H9 (cell line): ENCODE data around the gene PGGHG. TPM values are rescaled to one million over a fixed set of nuclear protein-coding genes. Genes with fewer than 3 reads are reported as not detected.

Experiments used
- DNase-seq: peaks from one replicate; pipeline ENCODE4 v3.0.0-alpha.2; 2017
- H2AFZ ChIP-seq: one replicate; pipeline ENCODE4 v1.6.1; 2013; ENCODE audit warnings: mild to moderate bottlenecking, low read length, control low read depth, moderate library complexity
- H2AK5ac ChIP-seq: 2 replicates; pipeline ENCODE4 v1.6.1; 2013; ENCODE audit warnings: low read length, control low read depth, mixed read lengths; ENCODE audit not compliant: insufficient read length
- H2BK120ac ChIP-seq: one replicate; pipeline ENCODE4 v1.6.1; 2013; ENCODE audit warnings: low read depth, mild to moderate bottlenecking, low read length, control low read depth, inconsistent platforms; ENCODE audit not compliant: poor library complexity, severe bottlenecking
- H2BK12ac ChIP-seq: 2 replicates; pipeline ENCODE4 v1.6.1; 2013; ENCODE audit warnings: low read length, control low read depth, mixed read lengths, low read depth; ENCODE audit not compliant: insufficient read length
- H2BK15ac ChIP-seq: 2 replicates; pipeline ENCODE4 v1.6.1; 2013; ENCODE audit warnings: low read depth, low read length, control low read depth
- H2BK20ac ChIP-seq: one replicate; pipeline ENCODE4 v1.6.1; 2013; ENCODE audit warnings: low read depth, mild to moderate bottlenecking, low read length, control low read depth, inconsistent platforms; ENCODE audit not compliant: poor library complexity, severe bottlenecking
- H2BK5ac ChIP-seq: 2 replicates; pipeline ENCODE4 v1.6.1; 2013; ENCODE audit warnings: low read length, control low read depth, mixed read lengths; ENCODE audit not compliant: insufficient read length
- H3K14ac ChIP-seq: 2 replicates; pipeline ENCODE4 v1.6.1; 2013; ENCODE audit warnings: low read length, control low read depth; ENCODE audit not compliant: insufficient read depth
- H3K18ac ChIP-seq: 2 replicates; pipeline ENCODE4 v1.6.1; 2013; ENCODE audit warnings: low read depth, mild to moderate bottlenecking, mixed read lengths, low read length, control low read depth; ENCODE audit not compliant: insufficient read length
- H3K23ac ChIP-seq: 2 replicates; pipeline ENCODE4 v1.6.1; 2013; ENCODE audit warnings: low read length, control low read depth, mixed read lengths, low read depth; ENCODE audit not compliant: insufficient read length
- H3K23me2 ChIP-seq: 2 replicates; pipeline ENCODE4 v1.6.1; 2013; ENCODE audit warnings: low read depth, mild to moderate bottlenecking, mixed read lengths, low read length, control low read depth; ENCODE audit not compliant: insufficient read length, poor library complexity, severe bottlenecking
- H3K27ac ChIP-seq: 2 replicates; pipeline ENCODE4 v1.5.1; 2013; ENCODE audit warnings: low read length, control low read depth, mixed read lengths, low read depth; ENCODE audit not compliant: insufficient read length
- H3K27me3 ChIP-seq: 2 replicates; pipeline ENCODE4 v1.6.1; 2013; ENCODE audit warnings: low read length, control low read depth, inconsistent platforms; ENCODE audit not compliant: insufficient read depth
- H3K4ac ChIP-seq: 2 replicates; pipeline ENCODE4 v1.6.1; 2013; ENCODE audit warnings: low read depth, mild to moderate bottlenecking, control low read depth, inconsistent platforms, low read length, moderate library complexity
- H3K4me1 ChIP-seq: 2 replicates; pipeline ENCODE4 v1.6.1; 2013; ENCODE audit warnings: low read length, control low read depth, inconsistent platforms; ENCODE audit not compliant: insufficient read depth
- H3K4me2 ChIP-seq: 2 replicates; pipeline ENCODE4 v1.6.1; 2013; ENCODE audit warnings: low read length, control low read depth, mixed read lengths; ENCODE audit not compliant: insufficient read length, insufficient read depth
- H3K56ac ChIP-seq: 2 replicates; pipeline ENCODE4 v1.6.1; 2013; ENCODE audit warnings: low read depth, mild to moderate bottlenecking, mixed read lengths, low read length, control low read depth; ENCODE audit not compliant: insufficient read length
- H3K79me1 ChIP-seq: 2 replicates; pipeline ENCODE4 v1.6.1; 2013; ENCODE audit warnings: low read depth, mild to moderate bottlenecking, moderate library complexity, low read length, control low read depth, inconsistent platforms; ENCODE audit not compliant: insufficient read depth, poor library complexity, severe bottlenecking
- H3K79me2 ChIP-seq: 2 replicates; pipeline ENCODE4 v1.6.1; 2013; ENCODE audit warnings: low read length, control low read depth, inconsistent platforms; ENCODE audit not compliant: insufficient read depth
- H3K9ac ChIP-seq: 2 replicates; pipeline ENCODE4 v1.6.1; 2013; ENCODE audit warnings: low read length, control low read depth, mixed read lengths; ENCODE audit not compliant: insufficient read length; ENCODE audit errors: extremely low read depth
- H3K9me3 ChIP-seq: one replicate; pipeline ENCODE4 v1.6.1; 2013; ENCODE audit warnings: low read depth, low read length, inconsistent platforms; ENCODE audit not compliant: control insufficient read depth
- H3T11ph ChIP-seq: one replicate; pipeline ENCODE4 v1.6.1; 2013; ENCODE audit warnings: mild to moderate bottlenecking, low read length, control low read depth, inconsistent platforms
- H4K20me1 ChIP-seq: one replicate; pipeline ENCODE4 v1.6.1; 2013; ENCODE audit not compliant: control insufficient read depth, insufficient read length, insufficient read depth
- H4K5ac ChIP-seq: 2 replicates; pipeline ENCODE4 v1.6.1; 2013; ENCODE audit warnings: low read depth, mild to moderate bottlenecking, mixed read lengths, low read length, control low read depth; ENCODE audit not compliant: insufficient read length
- H4K8ac ChIP-seq: replicated peaks from 2 replicates; pipeline ENCODE4 v1.6.1; 2013; ENCODE audit warnings: low read length, control low read depth, mixed read lengths, low read depth; ENCODE audit not compliant: insufficient read length
- H4K91ac ChIP-seq: 2 replicates; pipeline ENCODE4 v1.6.1; 2013; ENCODE audit warnings: low read depth, mild to moderate bottlenecking, moderate library complexity, mixed read lengths, low read length, control low read depth; ENCODE audit not compliant: insufficient read length
- H3K27ac Mint-ChIP-seq, 3 experiments: 2 replicates in 2 of 3; 3 replicates in 1 of 3; pipeline ENCODE4 v1.8.0; 2020 to 2021; ENCODE audit warnings: mixed read lengths in 3 of 3, mild to moderate bottlenecking in 1 of 3, moderate library complexity in 1 of 3
- H3K27me3 Mint-ChIP-seq: 2 replicates; pipeline ENCODE4 v1.8.0; 2021; ENCODE audit warnings: low read depth, mild to moderate bottlenecking, moderate library complexity, mixed read lengths
- H3K36me3 Mint-ChIP-seq, 3 experiments: 2 replicates in 2 of 3; 3 replicates in 1 of 3; pipeline ENCODE4 v1.8.0; 2020 to 2021; ENCODE audit warnings: low read depth in 3 of 3, mixed read lengths in 3 of 3; ENCODE audit not compliant: insufficient read depth in 1 of 3
- H3K4me1 Mint-ChIP-seq, 2 experiments: 2 replicates each; pipeline ENCODE4 v1.8.0; 2020; ENCODE audit warnings: mixed read lengths in 2 of 2
- H3K4me3 Mint-ChIP-seq, 2 experiments: 2 replicates in 1 of 2; 3 replicates in 1 of 2; pipeline ENCODE4 v1.8.0; 2020 to 2021; ENCODE audit warnings: mild to moderate bottlenecking in 2 of 2, mixed read lengths in 2 of 2, moderate library complexity in 1 of 2
- H3K9me3 Mint-ChIP-seq, 2 experiments: 2 replicates in 1 of 2; 3 replicates in 1 of 2; pipeline ENCODE4 v1.8.0; 2020; ENCODE audit warnings: mild to moderate bottlenecking in 2 of 2, mixed read lengths in 2 of 2, moderate library complexity in 1 of 2
- WGBS: extraction: QIAGEN DNeasy Blood & Tissue Kit; methylation state at CpG from one replicate; pipeline ENCODE4 v1.1.7; 2013; ENCODE audit warnings: missing lambda C conversion rate, low lambda C conversion rate, mixed read lengths; ENCODE audit not compliant: insufficient read length; ENCODE audit errors: extremely low coverage; 5-methylcytosine and 5-hydroxymethylcytosine counted together
- total RNA-seq: library from RNA; stranded (reverse); gene quantifications from 2 replicates; pipeline ENCODE4 v1.2.1, GENCODE V29; 2021
- TF ChIP-seq, protein P1 (sequence below): fragments of 200-600 bp; sonication (generic); conservative IDR thresholded peaks from 3 replicates; pipeline ENCODE4 v1.8.0; 2021; ENCODE audit warnings: antibody characterized with exemption, mild to moderate bottlenecking

PGGHG gene
- total RNA-seq, 1 experiment from 2014 or later: 58.3 TPM

DNA sequence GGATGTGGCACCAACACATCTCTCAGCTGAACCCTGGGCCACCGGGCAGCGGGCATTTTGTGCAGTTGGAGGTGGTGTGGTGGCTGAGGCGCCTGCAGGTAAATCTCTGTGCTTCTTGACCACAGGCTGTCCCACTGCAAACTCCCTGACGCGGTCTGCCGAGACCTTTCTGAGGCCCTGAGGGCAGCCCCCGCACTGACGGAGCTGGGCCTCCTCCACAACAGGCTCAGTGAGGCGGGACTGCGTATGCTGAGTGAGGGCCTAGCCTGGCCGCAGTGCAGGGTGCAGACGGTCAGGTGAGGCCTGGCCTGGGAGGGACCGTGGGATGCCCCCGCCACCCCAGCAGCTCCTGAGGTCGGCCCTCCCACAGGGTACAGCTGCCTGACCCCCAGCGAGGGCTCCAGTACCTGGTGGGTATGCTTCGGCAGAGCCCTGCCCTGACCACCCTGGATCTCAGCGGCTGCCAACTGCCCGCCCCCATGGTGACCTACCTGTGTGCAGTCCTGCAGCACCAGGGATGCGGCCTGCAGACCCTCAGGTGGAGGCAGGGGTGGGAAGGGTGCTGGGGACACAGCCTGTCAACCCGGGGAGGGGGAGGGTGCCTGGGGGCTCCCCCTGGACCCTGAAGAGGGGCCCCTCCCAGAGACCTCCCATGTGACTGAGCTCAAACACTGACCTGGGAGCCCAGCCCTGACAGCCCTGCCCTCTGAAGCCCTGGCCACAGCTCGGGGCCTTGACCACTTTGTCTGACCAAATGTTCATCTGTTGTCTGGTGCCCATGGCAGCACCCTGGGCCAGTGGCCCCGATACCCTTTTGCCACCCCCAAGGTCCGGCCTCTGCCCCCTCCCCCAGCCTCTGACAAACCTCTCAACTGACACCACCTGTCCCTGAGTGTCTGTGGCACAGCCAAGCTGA is 4.6 kb upstream of the PGGHG start:
- Histone ChIP-seq H4K5ac (no peak overlapping the region), H3K23me2 (peaks cover 6% of the 10 kb centered on the region), H3K9ac (no peak overlapping the region), H3K23ac (no peak overlapping the region), H4K8ac (no peak overlapping the region), H3K27ac (no peak overlapping the region), H3K27me3 (peaks cover 7% of the 10 kb centered on the region; the same call in 1 of the 2 replicates), H3K9me3 (no peaks in the 10 kb centered on the region), H3K79me2 (no peaks in the 10 kb centered on the region), H2BK12ac (no peak overlapping the region), H4K20me1 (no peaks in the 10 kb centered on the region), H3K56ac (no peak overlapping the region), H3K4ac (no peak overlapping the region), H2AFZ (no peak overlapping the region), H4K91ac (no peak overlapping the region), H2BK120ac (no peak overlapping the region), H2BK20ac (no peak overlapping the region), H3K14ac (no peak overlapping the region), H3K4me1 (no peaks in the 10 kb centered on the region), H2AK5ac (no peak overlapping the region), H3K4me2 (no peak overlapping the region), H2BK5ac (no peak overlapping the region), H2BK15ac (no peak overlapping the region), H3T11ph (no peak overlapping the region), H3K79me1 (no peaks in the 10 kb centered on the region), H3K18ac (no peak overlapping the region)
- TF ChIP-seq, protein P1, sequence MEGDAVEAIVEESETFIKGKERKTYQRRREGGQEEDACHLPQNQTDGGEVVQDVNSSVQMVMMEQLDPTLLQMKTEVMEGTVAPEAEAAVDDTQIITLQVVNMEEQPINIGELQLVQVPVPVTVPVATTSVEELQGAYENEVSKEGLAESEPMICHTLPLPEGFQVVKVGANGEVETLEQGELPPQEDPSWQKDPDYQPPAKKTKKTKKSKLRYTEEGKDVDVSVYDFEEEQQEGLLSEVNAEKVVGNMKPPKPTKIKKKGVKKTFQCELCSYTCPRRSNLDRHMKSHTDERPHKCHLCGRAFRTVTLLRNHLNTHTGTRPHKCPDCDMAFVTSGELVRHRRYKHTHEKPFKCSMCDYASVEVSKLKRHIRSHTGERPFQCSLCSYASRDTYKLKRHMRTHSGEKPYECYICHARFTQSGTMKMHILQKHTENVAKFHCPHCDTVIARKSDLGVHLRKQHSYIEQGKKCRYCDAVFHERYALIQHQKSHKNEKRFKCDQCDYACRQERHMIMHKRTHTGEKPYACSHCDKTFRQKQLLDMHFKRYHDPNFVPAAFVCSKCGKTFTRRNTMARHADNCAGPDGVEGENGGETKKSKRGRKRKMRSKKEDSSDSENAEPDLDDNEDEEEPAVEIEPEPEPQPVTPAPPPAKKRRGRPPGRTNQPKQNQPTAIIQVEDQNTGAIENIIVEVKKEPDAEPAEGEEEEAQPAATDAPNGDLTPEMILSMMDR: no peak
- DNase-seq: peak; percentile 34
- H3K36me3 Mint-ChIP-seq: no peaks in the 10 kb centered on the region; a peak in 3 of 7 replicates
- H3K27me3 Mint-ChIP-seq: peaks cover 13% of the 10 kb centered on the region
- peaks cover 0 to 2% of the 10 kb centered on the region in 2 experiments; a peak in 1 of 5 replicates for H3K9me3 Mint-ChIP-seq
- no peak overlapping the region; a peak in 1 of 5 replicates for H3K4me3 Mint-ChIP-seq
- peaks cover 26 to 32% of the 10 kb centered on the region in 2 experiments for H3K4me1 Mint-ChIP-seq
- H3K27ac Mint-ChIP-seq: 0 out of 7 replicates have a peak overlapping the region, but pooled peaks of 1 of the 3 experiments have one; percentile 37
- WGBS: no CpG with 5 or more reads among the region's 24 CpGs
